Stimulated activated CD4-positive, alpha-beta T cell treated with anti-CD3 and anti-CD28 coated beads, TNF-alpha, amount 100 ng/mL, for 24 hours (primary cell): Measurements from ENCODE around the gene WFIKKN1.

Experiments used
- DNase-seq, 3 experiments: peaks; one replicate each; pipeline ENCODE4 v3.0.0-alpha.2; 2020; ENCODE audit warnings: low read depth in 3 of 3

Gene WFIKKN1

GRCh38 chr16:637081-638018 lies 6.6 kb downstream of the WFIKKN1 start:
- peak; percentile 79 to 89 (median 80) for DNase-seq

- no peak for DNase-seq
These were observed 7.3 kb downstream of the WFIKKN1 start for GRCh38 chr16:638034-638543.

- DNase-seq = no peak
These were observed 8.1 kb downstream of the WFIKKN1 start for GRCh38 chr16:638836-639235.

- no peak for DNase-seq
These were observed 9.8 kb downstream of the WFIKKN1 start for GRCh38 chr16:640614-641013.

GRCh38 chr16:641326-642188 lies 10.8 kb downstream of the WFIKKN1 start, which contains the start of gene MCRIP2:
Gene MCRIP2, plus strand, starts transcription at chr16:641828. Its CDS starts 164 bp downstream, at chr16:641992.
- DNase-seq = peak; percentile 37 to 82 (median 58)

GRCh38 chr16:642189-643049 lies 11.6 kb downstream of the WFIKKN1 start:
- peak in 1 of 3 experiments; percentile 53 for DNase-seq

GRCh38 chr16:643050-643368 lies 12.2 kb downstream of the WFIKKN1 start:
- no peak for DNase-seq

- DNase-seq = no peak
These were observed 13.8 kb downstream of the WFIKKN1 start for GRCh38 chr16:644556-644955.

GRCh38 chr16:645852-646678 lies 15.3 kb downstream of the WFIKKN1 start:
- no peak for DNase-seq

- no peak for DNase-seq
These were observed 15.9 kb downstream of the WFIKKN1 start for GRCh38 chr16:646679-647172.

- no peak for DNase-seq
These were observed 16.6 kb downstream of the WFIKKN1 start for GRCh38 chr16:647173-647902.

- DNase-seq = peak in 1 of 3 experiments; percentile 61
These were observed 17.4 kb downstream of the WFIKKN1 start for GRCh38 chr16:648071-648780.

- peak; percentile 87 to 93 (median 88) for DNase-seq
These were observed 18.2 kb downstream of the WFIKKN1 start, which contains the start of gene WDR90 for GRCh38 chr16:648781-649589. Gene WDR90, plus strand, starts transcription at chr16:649365. Its CDS starts 52 bp downstream, at chr16:649417.

GRCh38 chr16:649631-650030 lies 18.8 kb downstream of the WFIKKN1 start:
- DNase-seq = no peak

GRCh38 chr16:651844-652243 lies 21.1 kb downstream of the WFIKKN1 start:
- no peak for DNase-seq

GRCh38 chr16:652454-653305 lies 21.9 kb downstream of the WFIKKN1 start:
- DNase-seq = no peak

GRCh38 chr16:654034-654433 lies 23.2 kb downstream of the WFIKKN1 start:
- no peak for DNase-seq
